H1 (cell line): Measurements from ENCODE around the gene ERN2.

ENCODE experiments used
- ASH2L ChIP-seq: fragments of 200-600, 300-600 bp; sonication (generic); IDR thresholded peaks from one replicate; pipeline ENCODE4 v1.7.1; 2017; ENCODE audit warnings: low read length
- ATF2 ChIP-seq: IDR thresholded peaks from 2 replicates; pipeline ENCODE4 v1.6.1; 2012; ENCODE audit warnings: low read length, inconsistent platforms
- CEBPB ChIP-seq: IDR thresholded peaks from 2 replicates; pipeline ENCODE4 v1.6.1; 2012; ENCODE audit warnings: low read depth, low read length
- EZH2 ChIP-seq: fragments of 200-600 bp; sonication (generic); IDR thresholded peaks from 2 replicates; pipeline ENCODE4 v1.7.1; 2012; ENCODE audit warnings: low read depth, mild to moderate bottlenecking, moderate library complexity, low read length, inconsistent platforms; ENCODE audit not compliant: severe bottlenecking
- HDAC2 ChIP-seq, 2 experiments: fragments of 300-600 bp in 1 of 2; sonication (generic) in 1 of 2; IDR thresholded peaks; 2 replicates each; pipeline ENCODE4 v1.6.1; 2011 to 2012; ENCODE audit warnings: low read depth in 2 of 2, low read length in 2 of 2, mild to moderate bottlenecking in 2 of 2, moderate library complexity in 2 of 2, borderline replicate concordance in 1 of 2, inconsistent platforms in 1 of 2
- JUN ChIP-seq: IDR thresholded peaks from 2 replicates; pipeline ENCODE4 v1.6.1; 2011; ENCODE audit warnings: low read depth, mild to moderate bottlenecking, improper control_type of control experiment, low read length
- JUND ChIP-seq: IDR thresholded peaks from 2 replicates; pipeline ENCODE4 v1.6.1; 2011; ENCODE audit warnings: mild to moderate bottlenecking, improper control_type of control experiment, low read length
- POLR2A ChIP-seq, 2 experiments: IDR thresholded peaks; 1 replicate in 1 of 2; 2 replicates in 1 of 2; pipeline ENCODE4 v1.6.1; 2011; ENCODE audit warnings: low read depth in 2 of 2, low read length in 2 of 2, mild to moderate bottlenecking in 2 of 2; ENCODE audit errors: control extremely low read depth in 1 of 2
- POLR2AphosphoS5 ChIP-seq: IDR thresholded peaks from 2 replicates; pipeline ENCODE4 v1.6.1; 2011; ENCODE audit warnings: low read depth, low read length
- RAD21 ChIP-seq, 2 experiments: IDR thresholded peaks in 1 of 2; conservative IDR thresholded peaks in 1 of 2; 2 replicates each; pipeline ENCODE4 v1.6.1; 2011; ENCODE audit warnings: low read depth in 2 of 2, low read length in 2 of 2, improper control_type of control experiment in 1 of 2, inconsistent platforms in 1 of 2, mild to moderate bottlenecking in 1 of 2, moderate library complexity in 1 of 2
- TAF1 ChIP-seq: IDR thresholded peaks from 2 replicates; pipeline ENCODE4 v1.6.1; 2011; ENCODE audit warnings: mild to moderate bottlenecking, low read depth, low read length
- TF ChIP-seq, protein P1 (sequence below), 3 experiments: IDR thresholded peaks; 1 replicate in 2 of 3; 2 replicates in 1 of 3; pipeline versions ENCODE4 v1.5.1 to v1.6.1; 2011; ENCODE audit warnings: low read length in 3 of 3, mild to moderate bottlenecking in 3 of 3, inconsistent platforms in 2 of 3, low read depth in 1 of 3, moderate library complexity in 1 of 3; ENCODE audit not compliant: insufficient read depth in 1 of 3; ENCODE audit errors: control extremely low read depth in 1 of 3
- TF ChIP-seq, protein P2 (sequence below): IDR thresholded peaks from 2 replicates; pipeline ENCODE4 v1.6.1; 2011; ENCODE audit warnings: low read depth, mild to moderate bottlenecking, low read length; ENCODE audit not compliant: insufficient read depth

DNA sequence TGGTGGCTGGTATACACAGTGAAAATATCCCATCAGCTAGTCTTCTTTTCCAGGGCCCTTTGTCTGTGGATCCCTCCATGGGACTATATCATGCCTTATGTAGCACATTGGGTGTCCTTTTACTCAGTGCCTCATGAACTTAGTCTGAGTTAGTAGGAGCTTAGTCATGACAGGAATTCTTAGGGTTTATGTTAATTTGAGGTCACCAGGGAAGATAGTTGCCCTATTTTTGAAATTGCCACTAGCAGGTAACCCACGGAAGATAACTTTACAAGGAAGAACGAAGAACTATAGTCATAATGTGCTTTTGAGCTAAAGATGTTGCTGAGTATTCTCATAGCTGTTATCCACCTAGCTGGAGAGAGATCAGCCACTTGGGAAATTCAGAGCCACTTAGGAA, 49.1 kb downstream of the ERN2 start:
- TF ChIP-seq CEBPB (no peak), JUND (no peak), EZH2 (no peak), POLR2A (IDR thresholded peaks at IDR 0.05; ENCODE audit: control extremely low read depth in 1 of 2, low read depth in 2 of 2, low read length in 2 of 2) (no peak), ATF2 (no peak), ASH2L (no peak), RAD21 (IDR thresholded peaks at IDR 0.05 in 1 of 2, conservative IDR thresholded peaks at IDR 0.05 in 1 of 2; ENCODE audit: low read depth in 2 of 2, low read length in 2 of 2) (no peak), JUN (no peak), TAF1 (no peak), POLR2AphosphoS5 (no peak), HDAC2 (IDR thresholded peaks at IDR 0.05; ENCODE audit: borderline replicate concordance in 1 of 2, low read depth in 2 of 2, low read length in 2 of 2) (no peak)
- TF ChIP-seq, protein P1, sequence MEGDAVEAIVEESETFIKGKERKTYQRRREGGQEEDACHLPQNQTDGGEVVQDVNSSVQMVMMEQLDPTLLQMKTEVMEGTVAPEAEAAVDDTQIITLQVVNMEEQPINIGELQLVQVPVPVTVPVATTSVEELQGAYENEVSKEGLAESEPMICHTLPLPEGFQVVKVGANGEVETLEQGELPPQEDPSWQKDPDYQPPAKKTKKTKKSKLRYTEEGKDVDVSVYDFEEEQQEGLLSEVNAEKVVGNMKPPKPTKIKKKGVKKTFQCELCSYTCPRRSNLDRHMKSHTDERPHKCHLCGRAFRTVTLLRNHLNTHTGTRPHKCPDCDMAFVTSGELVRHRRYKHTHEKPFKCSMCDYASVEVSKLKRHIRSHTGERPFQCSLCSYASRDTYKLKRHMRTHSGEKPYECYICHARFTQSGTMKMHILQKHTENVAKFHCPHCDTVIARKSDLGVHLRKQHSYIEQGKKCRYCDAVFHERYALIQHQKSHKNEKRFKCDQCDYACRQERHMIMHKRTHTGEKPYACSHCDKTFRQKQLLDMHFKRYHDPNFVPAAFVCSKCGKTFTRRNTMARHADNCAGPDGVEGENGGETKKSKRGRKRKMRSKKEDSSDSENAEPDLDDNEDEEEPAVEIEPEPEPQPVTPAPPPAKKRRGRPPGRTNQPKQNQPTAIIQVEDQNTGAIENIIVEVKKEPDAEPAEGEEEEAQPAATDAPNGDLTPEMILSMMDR (IDR thresholded peaks at IDR 0.05; ENCODE audit: control extremely low read depth in 1 of 3, insufficient read depth in 1 of 3, low read depth in 1 of 3, low read length in 3 of 3), result no peak
- TF ChIP-seq, protein P2, sequence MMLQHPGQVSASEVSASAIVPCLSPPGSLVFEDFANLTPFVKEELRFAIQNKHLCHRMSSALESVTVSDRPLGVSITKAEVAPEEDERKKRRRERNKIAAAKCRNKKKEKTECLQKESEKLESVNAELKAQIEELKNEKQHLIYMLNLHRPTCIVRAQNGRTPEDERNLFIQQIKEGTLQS, result no peak
